Measurements from ENCODE around the gene CEP68.

- TF ChIP-seq CTCF (IDR thresholded peaks at IDR 0.05) (peak; percentile 95 to 98 (median 98)), POLR2A (IDR thresholded peaks at IDR 0.05) (no peak), POLR2AphosphoS5 (IDR thresholded peaks at IDR 0.05) (no peak), EP300 (IDR thresholded peaks at IDR 0.05; ENCODE audit: low read depth) (no peak)
These were observed 15.6 kb upstream of the CEP68 start for GRCh38 chr2:65040400-65041261.

Measured in transverse colon (tissue), 4 donors.